Sigmoid colon (tissue), 4 donors: ENCODE measurements around the gene CALHM3.

Source experiments
- CTCF ChIP-seq, 4 experiments: fragments of 450-650 bp in 3 of 4; fragments of 200-600 bp in 1 of 4; IDR thresholded peaks; one replicate each; pipeline ENCODE4 v1.5.1; 2016 to 2019; ENCODE audit warnings: antibody characterized with exemption in 4 of 4, mild to moderate bottlenecking in 3 of 4, moderate library complexity in 2 of 4
- POLR2A ChIP-seq, 2 donors: fragments of 450-650 bp; IDR thresholded peaks; one replicate each; pipeline ENCODE4 v1.6.1; 2016; ENCODE audit warnings: antibody characterized with exemption in 2 of 2, mild to moderate bottlenecking in 2 of 2, moderate library complexity in 2 of 2
- POLR2AphosphoS5 ChIP-seq, 4 donors: sonication (generic); formaldehyde crosslinking; IDR thresholded peaks; one replicate each; pipeline ENCODE4 v1.6.1; 2017; ENCODE audit warnings: antibody characterized with exemption in 4 of 4

- TF ChIP-seq POLR2AphosphoS5 (IDR thresholded peaks at IDR 0.05) = peak in 3 of 4 donors; percentile 78 to 86 (median 81)
- TF ChIP-seq CTCF (IDR thresholded peaks at IDR 0.05) = no peak
- no peak for TF ChIP-seq POLR2A (IDR thresholded peaks at IDR 0.05)
Measured at GRCh38 chr10:103512591-103513379, 33.7 kb upstream of the CALHM3 start.
